ENCODE measurements around the gene ATG2A. TPM values are rescaled to one million over a fixed set of nuclear protein-coding genes. Genes with fewer than 3 reads are reported as not detected.

Gene ATG2A
- total and polyA plus RNA-seq, 9 of the 15 experiments (the other 6 are each of a cell fraction or from before 2014, with no cell fraction given), result 0.25 to 45.9 (median 5.2) TPM

- TF ChIP-seq TRIM24 (IDR thresholded peaks at IDR 0.05) (0 out of 4 replicates have a peak, but pooled peaks of 1 of the 2 experiments have one; percentile 15), BHLHE40 (IDR thresholded peaks at IDR 0.05; ENCODE audit: low read length) (no peak), XRCC3 (IDR thresholded peaks at IDR 0.05) (no peak), ZNF592 (IDR thresholded peaks at IDR 0.05) (peak; percentile 77), ZFP36 (IDR thresholded peaks at IDR 0.05; ENCODE audit: low read depth, low read length, partially characterized antibody) (peak; percentile 95), ZBTB17 (CRISPR knock-in tag; IDR thresholded peaks at IDR 0.05) (peak; percentile 42; the same call in 1 of the 2 replicates), ZNF24 (IDR thresholded peaks at IDR 0.05) (0 out of 2 replicates have a peak, but pooled peaks have one; percentile 3), ERF (CRISPR knock-in tag; IDR thresholded peaks at IDR 0.05) (peak; percentile 46; the same call in 1 of the 2 replicates), ZNF639 (CRISPR knock-in tag; conservative IDR thresholded peaks at IDR 0.05 in 1 of 2, IDR thresholded peaks at IDR 0.05 in 1 of 2) (0 out of 4 replicates have a peak, but pooled peaks of 1 of the 2 experiments have one; percentile 23), ARID2 (IDR thresholded peaks at IDR 0.05) (peak; percentile 84), POLR2G (IDR thresholded peaks at IDR 0.05; ENCODE audit: low read depth, low read length) (0 out of 2 replicates have a peak, but pooled peaks have one; percentile 25), CREM (IDR thresholded peaks at IDR 0.05; ENCODE audit: low read depth) (0 out of 2 replicates have a peak, but pooled peaks have one; percentile 43), HINFP (tag; conservative IDR thresholded peaks at IDR 0.05; ENCODE audit: low read depth) (no peak), RAD21 (CRISPR knock-in tag; conservative IDR thresholded peaks at IDR 0.05 in 1 of 2, IDR thresholded peaks at IDR 0.05 in 1 of 2) (peak; percentile 98 to 99), U2AF2 (optimal IDR thresholded peaks at IDR 0.05; ENCODE audit: low read depth, low read length) (no peak), KAT7 (CRISPR knock-in tag; IDR thresholded peaks at IDR 0.05; ENCODE audit: borderline replicate concordance) (peak; percentile 74; the same call in 1 of the 2 replicates), CBX3 (IDR thresholded peaks at IDR 0.05; ENCODE audit: borderline replicate concordance in 1 of 2, low read length in 2 of 2) (no peak; a peak in 1 of 3 replicates), TRIM28 (IDR thresholded peaks at IDR 0.05) (peak; percentile 38; the same call in 1 of the 2 replicates), SPI1 (IDR thresholded peaks at IDR 0.05; ENCODE audit: borderline replicate concordance, low read depth, low read length) (peak; percentile 65)
- TF ChIP-seq, protein P1, sequence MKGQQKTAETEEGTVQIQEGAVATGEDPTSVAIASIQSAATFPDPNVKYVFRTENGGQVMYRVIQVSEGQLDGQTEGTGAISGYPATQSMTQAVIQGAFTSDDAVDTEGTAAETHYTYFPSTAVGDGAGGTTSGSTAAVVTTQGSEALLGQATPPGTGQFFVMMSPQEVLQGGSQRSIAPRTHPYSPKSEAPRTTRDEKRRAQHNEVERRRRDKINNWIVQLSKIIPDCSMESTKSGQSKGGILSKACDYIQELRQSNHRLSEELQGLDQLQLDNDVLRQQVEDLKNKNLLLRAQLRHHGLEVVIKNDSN (CRISPR knock-in tag; IDR thresholded peaks at IDR 0.05), result peak; percentile 63
Observed at GRCh38 chr11:64846998-64847666, 69.9 kb downstream of the ATG2A start (continued).

Data from K562 (cell line).